Esophagus squamous epithelium (tissue), 5 donors: ENCODE measurements around the gene LRRC51. TPM values are rescaled to one million over a fixed set of nuclear protein-coding genes. Genes with fewer than 3 reads are reported as not detected.

ENCODE experiments used
- DNase-seq: peaks from one replicate; lab custom pipeline; 2025; lab: John Stamatoyannopoulos, UW
- H3K27ac ChIP-seq, 4 donors: fragments of 200-600 bp; sonication (generic); one replicate each; pipeline ENCODE4 v1.5.1; 2016 to 2019; ENCODE audit warnings: mild to moderate bottlenecking in 1 of 4
- H3K27me3 ChIP-seq, 4 donors: fragments of 200-600 bp; sonication (generic); 1 replicate in 3 of 4; 2 replicates in 1 of 4; pipeline versions ENCODE4 v1.5.1 to v1.6.0; 2017 to 2021; ENCODE audit warnings: antibody characterized with exemption in 1 of 4
- H3K36me3 ChIP-seq, 3 donors: fragments of 200-600 bp; sonication (generic); one replicate each; pipeline ENCODE4 v1.5.1; 2016 to 2019
- H3K4me1 ChIP-seq, 3 donors: fragments of 200-600 bp; sonication (generic); one replicate each; pipeline ENCODE4 v1.5.1; 2017 to 2019
- H3K4me3 ChIP-seq, 4 donors: fragments of 200-600 bp; sonication (generic); 1 replicate in 3 of 4; 2 replicates in 1 of 4; pipeline ENCODE4 v1.5.1; 2016 to 2019; ENCODE audit warnings: mild to moderate bottlenecking in 2 of 4, moderate library complexity in 1 of 4
- H3K9me3 ChIP-seq, 3 donors: fragments of 200-600 bp; sonication (generic); one replicate each; pipeline ENCODE4 v1.5.1; 2016 to 2019
- POLR2A ChIP-seq, 4 donors: fragments of 450-650 bp; IDR thresholded peaks; one replicate each; pipeline ENCODE4 v1.6.1; 2017; ENCODE audit warnings: antibody characterized with exemption in 4 of 4, mild to moderate bottlenecking in 4 of 4, moderate library complexity in 3 of 4
- WGBS, 2 donors: methylation state at CpG; one replicate each; pipeline ENCODE4 v1.1.5; 2018; 5-methylcytosine and 5-hydroxymethylcytosine counted together
- intact Hi-C: fragments of 100-400 bp; cut with DNase I; formaldehyde crosslinking; loops from one replicate; pipeline ENCODE4 v1.15.0; 2022
- total RNA-seq, 4 donors: library from RNA; depleted of rRNA; stranded (reverse); fragments of >200 nt; gene quantifications; one replicate each; pipeline ENCODE4 v1.1.0, GENCODE V29; 2016
- TF ChIP-seq, protein P1 (sequence below), 6 experiments: fragments of 450-650 bp in 4 of 6; fragments of 200-600 bp in 2 of 6; sonication (generic) in 2 of 6; IDR thresholded peaks; one replicate each; pipeline ENCODE4 v1.5.1; 2016 to 2019; ENCODE audit warnings: antibody characterized with exemption in 6 of 6, mild to moderate bottlenecking in 4 of 6, moderate library complexity in 4 of 6
- donor health status: DM: yes; HTN: yes; CAD: no.

Gene LRRC51
- total RNA-seq, 4 donors from 2014 or later, result 2.1 to 4.2 (median 3.2) TPM

DNA sequence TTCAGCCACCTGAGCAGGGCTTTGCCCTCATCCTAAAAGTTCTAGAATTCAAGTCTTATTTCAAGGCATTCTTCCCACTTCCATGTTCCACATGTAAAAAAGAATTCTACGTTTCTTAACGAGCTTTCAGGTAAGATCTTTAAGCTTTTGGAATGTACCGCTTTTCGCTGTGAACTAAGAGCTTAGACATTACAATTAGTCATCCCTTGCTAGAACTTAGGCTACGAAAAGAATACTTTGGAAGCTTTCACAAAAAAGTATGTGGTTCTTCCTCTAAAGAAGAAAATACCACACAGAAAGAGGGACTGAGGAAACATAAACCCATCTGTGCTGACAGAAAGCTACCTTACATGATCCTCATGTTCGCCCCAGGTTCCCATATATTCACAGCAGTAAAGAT, 2.2 kb upstream of the LRRC51 start:
- intact Hi-C loops, result no loop called here
- Histone ChIP-seq H3K27me3 (no peaks in the 10 kb centered on the region), H3K4me1 (peaks cover 26 to 86% (median 34%) of the 10 kb centered on the region in 3 donors), H3K4me3 (peak overlapping the region; percentile 60 to 88 (median 62)), H3K27ac (peak overlapping the region; percentile 87 to 96 (median 93)), H3K9me3 (no peaks in the 10 kb centered on the region), H3K36me3 (peaks cover 0 to 11% (median 0%) of the 10 kb centered on the region in 3 donors)
- TF ChIP-seq POLR2A (IDR thresholded peaks at IDR 0.05), result no peak
- TF ChIP-seq, protein P1, sequence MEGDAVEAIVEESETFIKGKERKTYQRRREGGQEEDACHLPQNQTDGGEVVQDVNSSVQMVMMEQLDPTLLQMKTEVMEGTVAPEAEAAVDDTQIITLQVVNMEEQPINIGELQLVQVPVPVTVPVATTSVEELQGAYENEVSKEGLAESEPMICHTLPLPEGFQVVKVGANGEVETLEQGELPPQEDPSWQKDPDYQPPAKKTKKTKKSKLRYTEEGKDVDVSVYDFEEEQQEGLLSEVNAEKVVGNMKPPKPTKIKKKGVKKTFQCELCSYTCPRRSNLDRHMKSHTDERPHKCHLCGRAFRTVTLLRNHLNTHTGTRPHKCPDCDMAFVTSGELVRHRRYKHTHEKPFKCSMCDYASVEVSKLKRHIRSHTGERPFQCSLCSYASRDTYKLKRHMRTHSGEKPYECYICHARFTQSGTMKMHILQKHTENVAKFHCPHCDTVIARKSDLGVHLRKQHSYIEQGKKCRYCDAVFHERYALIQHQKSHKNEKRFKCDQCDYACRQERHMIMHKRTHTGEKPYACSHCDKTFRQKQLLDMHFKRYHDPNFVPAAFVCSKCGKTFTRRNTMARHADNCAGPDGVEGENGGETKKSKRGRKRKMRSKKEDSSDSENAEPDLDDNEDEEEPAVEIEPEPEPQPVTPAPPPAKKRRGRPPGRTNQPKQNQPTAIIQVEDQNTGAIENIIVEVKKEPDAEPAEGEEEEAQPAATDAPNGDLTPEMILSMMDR (IDR thresholded peaks at IDR 0.05), result no peak
- 43 to 57% methylated on average over 6 of the region's 6 CpGs for WGBS, 2 donors
- DNase-seq, result no peak

DNA sequence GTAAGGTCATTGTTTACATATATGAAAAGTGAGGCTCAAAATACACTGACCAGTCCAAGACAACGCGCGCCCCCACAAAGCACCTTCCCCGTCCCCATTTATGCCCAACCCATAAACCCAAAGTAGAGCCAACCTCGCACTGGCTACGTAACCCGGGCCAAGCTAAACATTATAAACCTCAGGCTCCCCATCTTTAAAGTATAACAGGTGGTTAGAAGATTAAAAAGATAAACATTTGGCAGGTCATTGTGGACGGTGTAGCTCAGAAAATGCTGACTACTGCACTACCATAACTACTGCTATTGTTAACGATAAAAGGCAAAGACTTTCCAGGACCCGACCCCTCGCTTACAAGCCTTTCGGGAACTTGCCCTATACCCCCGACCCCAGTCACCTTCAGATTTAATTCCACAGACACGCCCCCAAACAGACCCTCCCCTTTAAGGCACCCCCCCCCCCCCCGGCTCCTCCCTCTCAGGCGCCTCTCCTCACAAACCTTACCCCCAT, 778 bp upstream of the LRRC51 start:
- Histone ChIP-seq H3K27me3 (no peaks in the 10 kb centered on the region), H3K9me3 (no peaks in the 10 kb centered on the region), H3K27ac (peak overlapping the region; percentile 92 to 96 (median 94)), H3K4me3 (peak overlapping the region; percentile 60 to 88 (median 62)), H3K36me3 (peaks cover 0 to 11% (median 0%) of the 10 kb centered on the region in 3 donors), H3K4me1 (peaks cover 26 to 83% (median 39%) of the 10 kb centered on the region in 3 donors)
- WGBS, 2 donors, result 2 to 4% methylated on average over 15 of the region's 16 CpGs
- TF ChIP-seq, protein P1 (IDR thresholded peaks at IDR 0.05), result no peak
- no peak for TF ChIP-seq POLR2A (IDR thresholded peaks at IDR 0.05)
- DNase-seq, result no peak
- intact Hi-C loops, result loop anchor here (5.0 kb wide), 1 partner anchor 43 kb away; no protein-coding TSS in a partner anchor

DNA sequence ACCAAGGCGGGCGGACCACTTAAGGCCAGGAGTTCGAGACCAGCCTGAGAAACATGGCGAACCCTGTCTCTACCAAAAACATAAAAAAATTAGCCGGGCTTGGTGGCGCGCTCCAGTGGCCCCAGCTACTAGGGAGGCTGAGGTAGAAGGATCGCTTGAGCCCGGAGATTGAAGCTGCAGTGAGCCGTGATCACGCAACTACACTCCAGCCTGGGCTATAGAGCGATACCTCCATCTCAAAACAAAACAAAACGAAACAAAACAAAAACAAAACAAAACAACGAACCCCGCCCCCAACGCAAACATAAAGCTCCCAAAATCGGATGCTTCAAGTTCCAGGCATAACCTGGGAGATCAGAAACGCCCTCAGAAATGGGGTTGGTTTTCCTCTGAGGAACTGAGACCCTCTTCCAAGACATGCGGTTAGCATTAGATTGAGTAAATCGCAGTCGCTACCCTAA, 564 bp downstream of the LRRC51 start:
- Histone ChIP-seq H3K27ac (peak overlapping the region; percentile 92 to 96 (median 94)), H3K27me3 (no peaks in the 10 kb centered on the region), H3K9me3 (no peaks in the 10 kb centered on the region), H3K4me3 (peak overlapping the region; percentile 60 to 88 (median 62)), H3K36me3 (peaks cover 0 to 11% (median 0%) of the 10 kb centered on the region in 3 donors), H3K4me1 (peaks cover 20 to 70% (median 31%) of the 10 kb centered on the region in 3 donors)
- intact Hi-C loops, result loop anchor here (5.0 kb wide), 1 partner anchor 44 kb away; no protein-coding TSS in a partner anchor
- 60 to 69% methylated on average over 21 of the region's 21 CpGs for WGBS, 2 donors
- no peak for TF ChIP-seq POLR2A (IDR thresholded peaks at IDR 0.05)
- TF ChIP-seq, protein P1 (IDR thresholded peaks at IDR 0.05), result no peak
- DNase-seq, result no peak

DNA sequence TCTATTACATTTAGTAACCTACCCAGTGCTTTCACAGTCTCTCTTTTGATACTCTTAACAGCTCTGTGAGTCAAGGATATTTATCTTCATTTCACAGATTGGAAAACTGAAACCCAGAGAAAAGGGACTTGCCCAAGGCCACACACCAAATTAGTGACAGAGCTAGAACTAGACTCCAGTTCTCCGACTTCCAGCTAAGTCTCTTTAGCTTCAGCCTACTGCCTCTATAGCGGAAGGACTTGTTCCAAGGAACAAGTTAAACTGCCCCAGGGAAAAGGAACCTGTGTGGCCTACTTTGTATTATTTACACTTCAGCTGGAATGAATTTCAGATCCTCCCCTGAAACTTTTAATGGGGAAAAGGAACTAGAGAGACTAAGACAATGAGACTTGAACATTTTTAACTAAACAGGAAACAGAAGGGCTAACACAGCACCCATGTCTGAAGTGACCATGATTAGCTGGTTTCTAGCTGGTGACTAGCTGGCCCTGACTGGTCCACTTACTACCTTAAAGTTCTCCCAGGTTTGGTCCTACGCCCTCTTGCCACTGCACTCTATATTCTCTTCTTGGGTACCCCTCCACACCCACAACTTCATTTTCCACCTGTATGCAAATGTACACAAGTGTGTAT, 1.3 kb downstream of the LRRC51 start:
- H3K4me3 ChIP-seq, result peak overlapping the region in 1 of 4 donors; percentile 88
- peaks cover 20 to 66% (median 31%) of the 10 kb centered on the region in 3 donors for H3K4me1 ChIP-seq
- WGBS, 2 donors, result 56 to 58% methylated on average over 3 of the region's 3 CpGs
- H3K36me3 ChIP-seq, result peaks cover 0 to 10% (median 0%) of the 10 kb centered on the region in 3 donors
- no peak for DNase-seq
- H3K27ac ChIP-seq, result peak overlapping the region; percentile 92 to 96 (median 94)
- H3K27me3 ChIP-seq, result no peaks in the 10 kb centered on the region
- intact Hi-C loops, result loop anchor here (5.0 kb wide), 1 partner anchor 45 kb away; no protein-coding TSS in a partner anchor
- TF ChIP-seq POLR2A (IDR thresholded peaks at IDR 0.05), result no peak
- H3K9me3 ChIP-seq, result no peaks in the 10 kb centered on the region

DNA sequence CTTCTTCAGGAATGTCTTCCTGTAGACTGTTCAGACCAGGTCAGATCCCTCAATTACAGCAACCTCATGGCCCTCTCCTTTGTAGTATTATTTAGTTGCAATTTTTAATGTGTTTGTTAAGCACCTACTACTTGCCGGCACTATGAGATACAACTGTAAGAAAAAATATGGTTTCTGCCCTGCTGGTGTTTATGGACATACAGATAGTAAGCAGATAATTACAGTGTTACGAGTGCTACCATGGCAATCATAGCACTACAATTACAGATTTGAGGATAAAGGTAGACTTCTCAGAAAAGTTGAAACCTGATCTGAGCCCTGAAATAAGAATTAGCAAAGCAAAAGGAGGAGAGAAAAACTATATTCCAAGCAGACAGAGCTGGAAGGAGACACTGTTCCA, 2.8 kb downstream of the LRRC51 start:
- TF ChIP-seq, protein P1 (IDR thresholded peaks at IDR 0.05), result no peak
- no peak for TF ChIP-seq POLR2A (IDR thresholded peaks at IDR 0.05)
- Histone ChIP-seq H3K27ac (peak overlapping the region in 2 of 4 donors; percentile 94 to 96), H3K36me3 (peaks cover 0 to 18% (median 0%) of the 10 kb centered on the region in 3 donors), H3K4me1 (peaks cover 16 to 56% (median 25%) of the 10 kb centered on the region in 3 donors), H3K27me3 (no peaks in the 10 kb centered on the region), H3K4me3 (no peak overlapping the region), H3K9me3 (no peaks in the 10 kb centered on the region)
- WGBS, 2 donors, result 92 to 96% methylated on average over 2 of the region's 2 CpGs
- intact Hi-C loops, result loop anchor here (5.0 kb wide), 1 partner anchor 46 kb away; no protein-coding TSS in a partner anchor
- DNase-seq, result no peak
